Activated CD8-positive, alpha-beta T cell treated with anti-CD3 and anti-CD28 coated beads for 36 hours (primary cell): ENCODE results near the gene PSMC1. TPM values are rescaled to one million over a fixed set of nuclear protein-coding genes. Genes with fewer than 3 reads are reported as not detected.

Experiments used
- ATAC-seq: fragments of 200-7000 bp; cut with Tn5 transposase; one replicate; pipeline ENCODE4 v1.10.0; 2021; ENCODE audit warnings: mild to moderate bottlenecking, moderate library complexity
- CTCF ChIA-PET: fragments of 350-600 bp; sonication (Branson Sonifier 250); formaldehyde crosslinking; loops from one replicate; lab custom pipeline; 2021; ENCODE audit warnings: antibody characterized with exemption; lab: Charles Lee
- POLR2A ChIA-PET: fragments of 350-600 bp; sonication (Branson Sonifier 250); formaldehyde crosslinking; loops from one replicate; lab custom pipeline; 2021; ENCODE audit warnings: antibody characterized with exemption; lab: Charles Lee
- DNase-seq: peaks from one replicate; pipeline ENCODE4 v3.0.0-alpha.2; 2020
- H3K27ac Mint-ChIP-seq: one replicate; pipeline ENCODE4 v1.8.0; 2021; ENCODE audit warnings: mild to moderate bottlenecking, mixed read lengths
- H3K27me3 Mint-ChIP-seq: one replicate; pipeline ENCODE4 v1.8.0; 2021; ENCODE audit warnings: mixed read lengths
- H3K36me3 Mint-ChIP-seq: one replicate; pipeline ENCODE4 v1.8.0; 2021; ENCODE audit warnings: low read depth, mixed read lengths
- H3K4me1 Mint-ChIP-seq: one replicate; pipeline ENCODE4 v1.8.0; 2021; ENCODE audit warnings: low read depth, mixed read lengths
- H3K4me3 Mint-ChIP-seq: one replicate; pipeline ENCODE4 v1.8.0; 2021; ENCODE audit warnings: mild to moderate bottlenecking, moderate library complexity, mixed read lengths
- H3K9me3 Mint-ChIP-seq: one replicate; pipeline ENCODE4 v1.8.0; 2021; ENCODE audit warnings: mixed read lengths
- intact Hi-C: fragments of 100-400 bp; cut with micrococcal nuclease; formaldehyde crosslinking; loops from one replicate; pipeline ENCODE4 v1.10.0; 2022
- total RNA-seq, 2 experiments: library from RNA; stranded (reverse); gene quantifications; one replicate each; pipeline ENCODE4 v1.2.3, GENCODE V29; 2021
- TF ChIP-seq, protein P1 (sequence below): fragments of 200-600 bp; IDR thresholded peaks from one replicate; pipeline ENCODE4 v1.8.0; 2022; ENCODE audit warnings: antibody characterized with exemption, mild to moderate bottlenecking

PSMC1 gene
- total RNA-seq, 2 experiments from 2014 or later = 101 to 105 TPM

DNA sequence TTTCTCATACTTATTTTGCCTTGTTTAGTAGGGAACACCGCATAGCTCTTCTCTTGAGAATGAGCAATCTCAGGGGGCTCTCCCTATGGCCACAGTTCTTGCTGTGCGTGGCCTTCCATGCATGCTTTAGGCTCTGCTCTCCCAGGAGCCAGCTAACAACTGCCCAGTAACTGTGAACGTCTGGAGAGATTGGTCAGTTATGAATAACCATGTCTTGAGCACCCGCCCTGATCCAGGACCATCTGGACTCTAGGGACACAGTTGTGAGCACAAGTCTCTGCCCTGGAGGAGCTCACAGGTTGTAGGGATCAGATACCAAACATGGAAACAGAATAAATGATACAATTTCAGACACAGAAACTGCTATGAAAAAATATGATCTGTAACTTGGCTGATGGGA, 12.1 kb downstream of the PSMC1 start:
- peaks cover 48% of the 10 kb centered on the region for H3K36me3 Mint-ChIP-seq
- ChIA-PET CTCF (interaction anchor here (1.5 kb wide), 1 partner anchor 131 kb away, joined by 3 read pairs; no protein-coding TSS in a partner anchor), POLR2A (interaction anchor here (2.8 kb wide), 1 partner anchor 12 kb away, joined by 18 read pairs; the partner anchor contains the start of gene PSMC1)
- TF ChIP-seq, protein P1, sequence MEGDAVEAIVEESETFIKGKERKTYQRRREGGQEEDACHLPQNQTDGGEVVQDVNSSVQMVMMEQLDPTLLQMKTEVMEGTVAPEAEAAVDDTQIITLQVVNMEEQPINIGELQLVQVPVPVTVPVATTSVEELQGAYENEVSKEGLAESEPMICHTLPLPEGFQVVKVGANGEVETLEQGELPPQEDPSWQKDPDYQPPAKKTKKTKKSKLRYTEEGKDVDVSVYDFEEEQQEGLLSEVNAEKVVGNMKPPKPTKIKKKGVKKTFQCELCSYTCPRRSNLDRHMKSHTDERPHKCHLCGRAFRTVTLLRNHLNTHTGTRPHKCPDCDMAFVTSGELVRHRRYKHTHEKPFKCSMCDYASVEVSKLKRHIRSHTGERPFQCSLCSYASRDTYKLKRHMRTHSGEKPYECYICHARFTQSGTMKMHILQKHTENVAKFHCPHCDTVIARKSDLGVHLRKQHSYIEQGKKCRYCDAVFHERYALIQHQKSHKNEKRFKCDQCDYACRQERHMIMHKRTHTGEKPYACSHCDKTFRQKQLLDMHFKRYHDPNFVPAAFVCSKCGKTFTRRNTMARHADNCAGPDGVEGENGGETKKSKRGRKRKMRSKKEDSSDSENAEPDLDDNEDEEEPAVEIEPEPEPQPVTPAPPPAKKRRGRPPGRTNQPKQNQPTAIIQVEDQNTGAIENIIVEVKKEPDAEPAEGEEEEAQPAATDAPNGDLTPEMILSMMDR = no peak
- H3K4me3 Mint-ChIP-seq = no peak overlapping the region
- intact Hi-C loops = no loop called here
- no peak overlapping the region for H3K27ac Mint-ChIP-seq
- peaks cover 7% of the 10 kb centered on the region for H3K4me1 Mint-ChIP-seq
- H3K9me3 Mint-ChIP-seq = no peaks in the 10 kb centered on the region
- ATAC-seq = no peak
- no peaks in the 10 kb centered on the region for H3K27me3 Mint-ChIP-seq
- no peak for DNase-seq

DNA sequence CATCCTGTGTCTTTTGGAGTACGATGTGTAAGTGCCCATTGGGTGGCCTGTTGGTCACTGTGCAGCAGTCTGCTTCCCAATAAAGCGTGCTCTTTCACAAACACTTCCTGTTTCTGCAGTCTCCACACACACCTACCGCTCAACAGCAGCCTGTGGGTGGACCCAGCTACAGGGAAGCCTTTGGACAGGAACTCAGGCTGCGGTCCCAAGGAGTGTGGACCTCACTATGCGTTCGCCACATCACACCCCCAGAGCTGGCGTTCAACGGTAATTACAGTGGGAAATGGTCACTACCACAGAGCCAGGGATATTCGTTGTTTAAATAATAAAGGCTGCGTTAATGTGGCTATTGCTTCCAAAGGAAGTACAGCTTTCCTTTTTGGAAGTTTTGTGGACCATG, 16.2 kb downstream of the PSMC1 start:
- H3K9me3 Mint-ChIP-seq = no peaks in the 10 kb centered on the region
- peaks cover 13% of the 10 kb centered on the region for H3K4me1 Mint-ChIP-seq
- ChIA-PET CTCF (no interaction called here), POLR2A (no interaction called here)
- no peak for DNase-seq
- peaks cover 45% of the 10 kb centered on the region for H3K36me3 Mint-ChIP-seq
- no peak for ATAC-seq
- no peak overlapping the region for H3K27ac Mint-ChIP-seq
- H3K4me3 Mint-ChIP-seq = no peak overlapping the region
- H3K27me3 Mint-ChIP-seq = no peaks in the 10 kb centered on the region
- TF ChIP-seq, protein P1 = no peak
- intact Hi-C loops = no loop called here

DNA sequence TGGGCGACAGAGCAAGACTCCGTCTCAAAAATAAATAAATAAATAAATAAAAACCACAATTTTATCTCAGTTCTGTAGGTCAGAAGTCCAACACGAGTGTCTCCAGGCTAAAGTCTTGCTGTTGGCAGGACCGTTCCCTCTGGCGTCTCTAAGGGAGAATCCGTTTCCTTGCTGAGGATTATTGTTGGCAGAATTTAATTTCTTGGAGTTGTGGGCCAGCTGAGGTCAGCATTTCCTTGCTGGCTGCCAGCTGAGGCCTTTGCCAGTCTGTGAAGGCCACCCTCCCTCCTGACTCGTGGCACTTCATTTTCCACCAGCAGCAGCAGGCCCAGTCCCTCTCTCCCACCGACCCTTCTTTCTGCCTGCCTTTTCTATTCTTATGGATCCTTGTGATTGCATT, 17.2 kb downstream of the PSMC1 start:
- H3K27ac Mint-ChIP-seq = peak overlapping the region; percentile 87
- no peak for ATAC-seq
- H3K4me1 Mint-ChIP-seq = peaks cover 13% of the 10 kb centered on the region
- H3K4me3 Mint-ChIP-seq = no peak overlapping the region
- peaks cover 43% of the 10 kb centered on the region for H3K36me3 Mint-ChIP-seq
- TF ChIP-seq, protein P1 = no peak
- intact Hi-C loops = no loop called here
- no peaks in the 10 kb centered on the region for H3K9me3 Mint-ChIP-seq
- POLR2A ChIA-PET = interaction anchor here (1.0 to 1.4 kb wide), 2 partner anchors 8 to 123 kb away, joined by 4 read pairs; no protein-coding TSS in a partner anchor
- CTCF ChIA-PET = no interaction called here
- H3K27me3 Mint-ChIP-seq = no peaks in the 10 kb centered on the region
- DNase-seq = no peak

DNA sequence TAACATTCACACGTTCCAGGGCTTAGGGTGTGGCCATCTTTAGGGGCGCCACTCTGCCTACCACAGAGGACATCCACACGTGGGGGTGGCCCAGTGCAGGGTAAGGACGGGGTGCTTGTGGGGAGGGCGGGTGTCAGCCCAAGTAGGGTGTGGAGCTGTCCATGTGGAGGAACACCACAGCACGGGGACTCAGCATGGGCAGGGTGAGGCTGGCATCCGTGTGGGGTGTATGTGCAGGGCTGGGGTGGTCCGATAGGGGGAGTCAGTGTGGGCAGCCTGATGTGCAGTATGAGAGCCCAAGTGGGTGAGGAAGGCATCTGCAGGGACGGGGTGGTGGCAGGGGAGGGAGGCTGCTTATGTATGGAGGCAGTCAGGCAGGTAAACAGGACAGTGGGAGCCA, 17.7 kb downstream of the PSMC1 start:
- Mint-ChIP-seq H3K4me1 (peaks cover 13% of the 10 kb centered on the region), H3K27me3 (no peaks in the 10 kb centered on the region), H3K27ac (peak overlapping the region; percentile 87), H3K4me3 (no peak overlapping the region), H3K9me3 (no peaks in the 10 kb centered on the region), H3K36me3 (peaks cover 39% of the 10 kb centered on the region)
- CTCF ChIA-PET = no interaction called here
- DNase-seq (no peak), ATAC-seq (no peak)
- POLR2A ChIA-PET = interaction anchor here (1.0 to 1.4 kb wide), 2 partner anchors 9 to 122 kb away, joined by 4 read pairs; no protein-coding TSS in a partner anchor
- TF ChIP-seq, protein P1 = no peak
- intact Hi-C loops = no loop called here

DNA sequence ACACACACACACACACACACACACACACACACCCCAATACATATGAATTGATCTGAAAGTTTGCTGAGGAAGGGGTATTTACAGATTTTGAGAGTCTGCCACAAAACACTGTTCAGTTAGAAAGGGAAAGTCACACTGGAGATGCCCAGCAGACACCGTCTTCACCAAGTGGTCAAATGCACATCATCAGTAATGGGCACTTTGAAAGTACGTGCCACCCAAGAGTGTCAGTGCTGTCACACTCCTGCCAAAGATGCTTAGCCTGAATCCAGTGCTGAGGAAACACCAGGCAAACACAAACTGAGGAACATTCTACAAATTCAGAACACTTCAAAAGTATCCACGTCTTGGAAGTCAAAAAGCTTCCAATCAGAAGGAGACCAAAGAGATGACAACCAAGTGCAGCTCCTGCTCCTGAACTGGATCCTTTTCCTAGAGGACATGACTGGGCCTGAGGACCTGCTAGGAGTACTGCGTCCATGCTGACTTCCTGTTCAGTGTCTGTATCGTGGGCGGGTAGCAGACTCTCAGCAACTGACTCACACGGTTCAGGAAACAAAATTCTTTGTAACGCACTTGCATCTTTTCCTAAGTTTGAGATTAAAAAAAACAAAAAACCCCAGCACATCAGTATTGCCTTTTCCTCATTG, 18.6 kb downstream of the PSMC1 start:
- H3K36me3 Mint-ChIP-seq = peaks cover 33% of the 10 kb centered on the region
- peak overlapping the region; percentile 87 for H3K27ac Mint-ChIP-seq
- CTCF ChIA-PET = interaction anchor here (1.5 to 1.6 kb wide), 2 partner anchors 12 to 13 kb away, joined by 3 read pairs; no protein-coding TSS in a partner anchor
- intact Hi-C loops = no loop called here
- TF ChIP-seq, protein P1 = no peak
- H3K9me3 Mint-ChIP-seq = no peaks in the 10 kb centered on the region
- DNase-seq (peak; percentile 45), ATAC-seq (peak; percentile 75)
- peaks cover 13% of the 10 kb centered on the region for H3K4me1 Mint-ChIP-seq
- POLR2A ChIA-PET = interaction anchor here (2.5 kb wide), 1 partner anchor 10 kb away, joined by 10 read pairs; no protein-coding TSS in a partner anchor
- H3K27me3 Mint-ChIP-seq = no peaks in the 10 kb centered on the region
- no peak overlapping the region for H3K4me3 Mint-ChIP-seq
